Measurements from ENCODE around the gene CHD6. TPM values are rescaled to one million over a fixed set of nuclear protein-coding genes. Genes with fewer than 3 reads are reported as not detected.

The CHD6 gene
- total RNA-seq, 4 donors from 2014 or later, result 21.5 to 130 (median 33.6) TPM

GRCh38 chr20:41444821-41445220 is 173.4 kb downstream of the CHD6 start:
- TF ChIP-seq POLR2A (IDR thresholded peaks at IDR 0.05), result no peak
- no peak for TF ChIP-seq CTCF (IDR thresholded peaks at IDR 0.05)
- Histone ChIP-seq H3K27ac (no peak overlapping the region), H3K9me3 (no peaks in the 10 kb centered on the region), H3K4me3 (no peak overlapping the region), H3K36me3 (peaks cover 0 to 59% (median 0%) of the 10 kb centered on the region in 3 donors), H3K4me1 (no peaks in the 10 kb centered on the region), H3K27me3 (no peaks in the 10 kb centered on the region)
- no peak for DNase-seq

- no peak for DNase-seq
- TF ChIP-seq POLR2A (IDR thresholded peaks at IDR 0.05) (no peak), CTCF (IDR thresholded peaks at IDR 0.05) (no peak)
- no peaks in the 10 kb centered on the region for H3K4me1 ChIP-seq
- no peak overlapping the region for H3K27ac ChIP-seq
- H3K36me3 ChIP-seq, result peaks cover 0 to 66% (median 0%) of the 10 kb centered on the region in 3 donors
- H3K9me3 ChIP-seq, result no peaks in the 10 kb centered on the region
- no peak overlapping the region for H3K4me3 ChIP-seq
- no peaks in the 10 kb centered on the region for H3K27me3 ChIP-seq
Measured at GRCh38 chr20:41443691-41444090, 174.5 kb downstream of the CHD6 start.

- no peak for DNase-seq
- Histone ChIP-seq H3K36me3 (peaks cover 0 to 67% (median 0%) of the 10 kb centered on the region in 3 donors), H3K4me3 (no peak overlapping the region), H3K27me3 (no peaks in the 10 kb centered on the region), H3K4me1 (no peaks in the 10 kb centered on the region), H3K27ac (no peak overlapping the region), H3K9me3 (no peaks in the 10 kb centered on the region)
- TF ChIP-seq POLR2A (IDR thresholded peaks at IDR 0.05) (no peak), CTCF (IDR thresholded peaks at IDR 0.05) (no peak)
Measured at GRCh38 chr20:41440882-41441281, 177.3 kb downstream of the CHD6 start.

GRCh38 chr20:41437836-41438235 is 180.3 kb downstream of the CHD6 start:
- Histone ChIP-seq H3K4me3 (no peak overlapping the region), H3K9me3 (no peaks in the 10 kb centered on the region), H3K36me3 (peaks cover 0 to 56% (median 0%) of the 10 kb centered on the region in 3 donors), H3K4me1 (no peaks in the 10 kb centered on the region), H3K27me3 (no peaks in the 10 kb centered on the region), H3K27ac (no peak overlapping the region)
- TF ChIP-seq CTCF (IDR thresholded peaks at IDR 0.05), result no peak
- no peak for TF ChIP-seq POLR2A (IDR thresholded peaks at IDR 0.05)
- DNase-seq, result no peak

GRCh38 chr20:41436679-41437078 is 181.5 kb downstream of the CHD6 start:
- Histone ChIP-seq H3K36me3 (peaks cover 0 to 51% (median 0%) of the 10 kb centered on the region in 3 donors), H3K9me3 (no peaks in the 10 kb centered on the region), H3K4me3 (no peak overlapping the region), H3K4me1 (no peaks in the 10 kb centered on the region), H3K27me3 (no peaks in the 10 kb centered on the region), H3K27ac (no peak overlapping the region)
- no peak for DNase-seq
- TF ChIP-seq CTCF (IDR thresholded peaks at IDR 0.05), result no peak
- TF ChIP-seq POLR2A (IDR thresholded peaks at IDR 0.05), result no peak

- DNase-seq, result no peak
- TF ChIP-seq CTCF (IDR thresholded peaks at IDR 0.05) (no peak), POLR2A (IDR thresholded peaks at IDR 0.05) (no peak)
- peaks cover 0 to 29% (median 0%) of the 10 kb centered on the region in 3 donors for H3K36me3 ChIP-seq
Measured at GRCh38 chr20:41433203-41433602, 185.0 kb downstream of the CHD6 start.

More at GRCh38 chr20:41433203-41433602, 185.0 kb downstream of the CHD6 start:
- H3K4me1 ChIP-seq, result no peaks in the 10 kb centered on the region
- no peak overlapping the region for H3K27ac ChIP-seq
- H3K27me3 ChIP-seq, result no peaks in the 10 kb centered on the region
- no peaks in the 10 kb centered on the region for H3K9me3 ChIP-seq
- no peak overlapping the region for H3K4me3 ChIP-seq
